SK-N-SH (cell line): ENCODE measurements around the gene SNF8. TPM values are rescaled to one million over a fixed set of nuclear protein-coding genes. Genes with fewer than 3 reads are reported as not detected.

ENCODE experiments used
- CTCF ChIA-PET: fragments of 300-600, 350-600 bp; formaldehyde crosslinking; extraction: SDS; loops from one replicate; lab custom pipeline; 2021; lab: Yijun Ruan, JAX
- POLR2A ChIA-PET: fragments of 350-600 bp; sonication (Branson Sonifier 250); formaldehyde crosslinking; extraction: SDS; loops from one replicate; lab custom pipeline; 2020; ENCODE audit warnings: antibody characterized with exemption, inconsistent platforms; lab: Yijun Ruan, JAX
- DNase-seq: peaks from one replicate; pipeline ENCODE4 v3.0.0; 2012
- H2AFZ ChIP-seq: fragments of 200-600 bp; sonication (generic); 2 replicates; pipeline ENCODE4 v1.8.1; 2016; ENCODE audit warnings: antibody characterized with exemption, mild to moderate bottlenecking, low read depth
- H3F3A ChIP-seq: fragments of 200-600 bp; sonication (generic); replicated peaks from 2 replicates; pipeline ENCODE3; 2016; ENCODE audit warnings: antibody characterized with exemption, mild to moderate bottlenecking; ENCODE audit not compliant: insufficient read depth
- H3K27ac ChIP-seq, 2 experiments: fragments of 200-500 bp in 1 of 2; fragments of 200-600 bp in 1 of 2; sonication (Bioruptor generic) in 1 of 2; sonication (generic), shearing (Covaris generic) in 1 of 2; 2 replicates each; pipeline versions ENCODE4 v1.5.1 to v1.6.1; 2014 to 2016; ENCODE audit warnings: low read depth in 2 of 2, inconsistent platforms in 1 of 2, low read length in 1 of 2, mild to moderate bottlenecking in 1 of 2, mixed read lengths in 1 of 2
- H3K27me3 ChIP-seq: fragments of 200-600 bp; sonication (generic), shearing (Covaris generic); 2 replicates; pipeline ENCODE4 v1.6.1; 2016; ENCODE audit warnings: mixed run types; ENCODE audit not compliant: insufficient read depth
- H3K36me3 ChIP-seq, 2 experiments: fragments of 200-500 bp in 1 of 2; fragments of 200-600 bp in 1 of 2; sonication (Bioruptor generic) in 1 of 2; sonication (generic) in 1 of 2; replicated peaks in 1 of 2; 2 replicates each; pipeline versions ENCODE3 to v1.5.1; 2014 to 2016; ENCODE audit warnings: low read length in 1 of 2, mild to moderate bottlenecking in 1 of 2; ENCODE audit not compliant: insufficient read depth in 2 of 2, control insufficient read depth in 1 of 2
- H3K4me1 ChIP-seq, 2 experiments: fragments of 200-500 bp in 1 of 2; fragments of 200-600 bp in 1 of 2; sonication (Bioruptor generic) in 1 of 2; sonication (generic), shearing (Covaris generic) in 1 of 2; 2 replicates each; pipeline versions ENCODE4 v1.5.1 to v1.6.1; 2014 to 2016; ENCODE audit warnings: low read depth in 1 of 2, low read length in 1 of 2, mixed run types in 1 of 2; ENCODE audit not compliant: insufficient read depth in 2 of 2, control insufficient read depth in 1 of 2
- H3K4me2 ChIP-seq: fragments of 200-600 bp; sonication (generic), shearing (Covaris generic); 2 replicates; pipeline ENCODE4 v1.6.1; 2017; ENCODE audit warnings: mixed run types
- H3K4me3 ChIP-seq, 2 experiments: fragments of 200-500 bp in 1 of 2; fragments of 200-600 bp in 1 of 2; sonication (Bioruptor generic) in 1 of 2; sonication (generic), shearing (Covaris generic) in 1 of 2; 2 replicates each; pipeline versions ENCODE4 v1.5.1 to v1.8.1; 2014 to 2016; ENCODE audit warnings: low read depth in 2 of 2, inconsistent platforms in 1 of 2, low read length in 1 of 2, mild to moderate bottlenecking in 1 of 2, mixed read lengths in 1 of 2, moderate library complexity in 1 of 2
- H3K79me2 ChIP-seq: fragments of 200-600 bp; sonication (generic); 2 replicates; pipeline ENCODE4 v1.8.1; 2017; ENCODE audit warnings: mild to moderate bottlenecking; ENCODE audit not compliant: insufficient read depth
- H3K9ac ChIP-seq: fragments of 200-600 bp; sonication (generic); 2 replicates; pipeline ENCODE4 v1.6.1; 2017; ENCODE audit warnings: mixed run types
- H3K9me2 ChIP-seq: fragments of 200-600 bp; sonication (generic); 2 replicates; pipeline ENCODE4 v1.6.1; 2017; ENCODE audit warnings: mixed run types
- H3K9me3 ChIP-seq: fragments of 200-600 bp; sonication (generic); 2 replicates; pipeline ENCODE4 v1.6.1; 2017; ENCODE audit warnings: mixed run types, mild to moderate bottlenecking, moderate library complexity
- H4K20me1 ChIP-seq: fragments of 200-600 bp; sonication (generic); 2 replicates; pipeline ENCODE4 v1.6.1; 2017; ENCODE audit warnings: mild to moderate bottlenecking, mixed run types; ENCODE audit not compliant: insufficient read depth
- EP300 ChIP-seq, 2 experiments: IDR thresholded peaks; 2 replicates each; pipeline versions ENCODE4 v1.4.0 to v1.6.1; 2012; ENCODE audit warnings: borderline replicate concordance in 1 of 2, low read depth in 1 of 2, low read length in 1 of 2
- EZH2phosphoT487 ChIP-seq: fragments of 200-600 bp; sonication (generic); IDR thresholded peaks from 2 replicates; pipeline ENCODE4 v1.6.1; 2017; ENCODE audit warnings: low read depth, mixed run types, mild to moderate bottlenecking, antibody characterized with exemption, moderate library complexity, borderline replicate concordance
- FOSL2 ChIP-seq: IDR thresholded peaks from 2 replicates; pipeline ENCODE4 v1.4.0; 2012; ENCODE audit warnings: low read depth, mild to moderate bottlenecking, moderate library complexity, borderline replicate concordance
- GATA2 ChIP-seq: sonication (generic); formaldehyde crosslinking; IDR thresholded peaks from 2 replicates; pipeline ENCODE4 v1.5.0; 2020; ENCODE audit warnings: mild to moderate bottlenecking, missing genetic modification reagents
- MAX ChIP-seq: IDR thresholded peaks from 2 replicates; pipeline ENCODE4 v1.4.0; 2012; ENCODE audit warnings: low read depth
- NFIC ChIP-seq: IDR thresholded peaks from 2 replicates; pipeline ENCODE4 v1.4.0; 2012; ENCODE audit warnings: borderline replicate concordance
- PBX3 ChIP-seq: IDR thresholded peaks from 2 replicates; pipeline ENCODE4; 2012
- POLR2AphosphoS5 ChIP-seq: IDR thresholded peaks from 2 replicates; pipeline ENCODE4 v1.6.1; 2012; ENCODE audit warnings: low read depth, low read length
- RAD21 ChIP-seq: IDR thresholded peaks from 2 replicates; pipeline ENCODE4 v1.6.1; 2012; ENCODE audit warnings: mild to moderate bottlenecking, low read length
- RXRA ChIP-seq: IDR thresholded peaks from 2 replicates; pipeline ENCODE4 v1.4.0; 2012; ENCODE audit warnings: low read depth, mild to moderate bottlenecking, borderline replicate concordance
- SMC3 ChIP-seq: IDR thresholded peaks from 2 replicates; pipeline ENCODE4 v1.6.1; 2012; ENCODE audit warnings: low read depth, low read length, improper control_type of control experiment
- TAF1 ChIP-seq: IDR thresholded peaks from 2 replicates; pipeline ENCODE4 v1.6.1; 2012; ENCODE audit warnings: low read depth, mild to moderate bottlenecking, low read length, moderate library complexity, borderline replicate concordance
- TCF12 ChIP-seq: IDR thresholded peaks from 2 replicates; pipeline ENCODE4 v1.4.0; 2012
- YY1 ChIP-seq: IDR thresholded peaks from 2 replicates; pipeline ENCODE4 v1.4.0; 2012; ENCODE audit warnings: low read depth, mild to moderate bottlenecking
- WGBS: methylation state at CpG from one replicate; pipeline ENCODE4 v1.1.6; 2017; ENCODE audit warnings: low lambda C conversion rate; 5-methylcytosine and 5-hydroxymethylcytosine counted together
- polyA plus RNA-seq, 3 experiments: library from polyadenylated mRNA; depleted of rRNA; stranded (reverse); fragments of >200 nt; gene quantifications; 2 replicates each; pipeline ENCODE4 v1.2.3, GENCODE V29; 2012
- TF ChIP-seq, protein P1 (sequence below): IDR thresholded peaks from 2 replicates; pipeline ENCODE4 v1.4.0; 2012; ENCODE audit warnings: low read depth, borderline replicate concordance

The SNF8 gene
- polyA plus RNA-seq, 1 of the 3 experiments (the other 2 are of a cell fraction), result 358 TPM

GRCh38 chr17:48970224-48970623, 25.6 kb upstream of the SNF8 start:
- ChIA-PET CTCF (interaction anchor here (0.8 to 1.6 kb wide), 4 partner anchors 9 to 156 kb away, joined by 3 to 4 read pairs (median 3); no protein-coding TSS in a partner anchor), POLR2A (no interaction called here)
- Histone ChIP-seq H3K36me3 (no peaks in the 10 kb centered on the region), H3K27me3 (no peaks in the 10 kb centered on the region), H3K9me3 (no peaks in the 10 kb centered on the region), H3K4me1 (peaks cover 0 to 22% of the 10 kb centered on the region in 2 experiments; a peak in 3 of 4 replicates), H3K4me3 (no peak overlapping the region), H3F3A (peaks cover 20% of the 10 kb centered on the region), H3K9ac (no peak overlapping the region), H4K20me1 (no peaks in the 10 kb centered on the region), H3K79me2 (no peaks in the 10 kb centered on the region), H3K27ac (no peak overlapping the region), H3K9me2 (no peaks in the 10 kb centered on the region), H3K4me2 (no peak overlapping the region), H2AFZ (no peak overlapping the region; the same call in 1 of the 2 replicates)
- TF ChIP-seq SMC3, result no peak
- no peak for TF ChIP-seq POLR2AphosphoS5
- peak; percentile 57 for TF ChIP-seq NFIC
- TF ChIP-seq GATA2 (CRISPR knock-in tag), result no peak
- TF ChIP-seq, protein P1, sequence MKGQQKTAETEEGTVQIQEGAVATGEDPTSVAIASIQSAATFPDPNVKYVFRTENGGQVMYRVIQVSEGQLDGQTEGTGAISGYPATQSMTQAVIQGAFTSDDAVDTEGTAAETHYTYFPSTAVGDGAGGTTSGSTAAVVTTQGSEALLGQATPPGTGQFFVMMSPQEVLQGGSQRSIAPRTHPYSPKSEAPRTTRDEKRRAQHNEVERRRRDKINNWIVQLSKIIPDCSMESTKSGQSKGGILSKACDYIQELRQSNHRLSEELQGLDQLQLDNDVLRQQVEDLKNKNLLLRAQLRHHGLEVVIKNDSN, result no peak
- 30% methylated on average over 4 of the region's 4 CpGs for WGBS
- peak; percentile 34 for DNase-seq

- Histone ChIP-seq H3K27ac (peak overlapping the region; percentile 36 to 70; a peak in 3 of 4 replicates), H3K9ac (peak overlapping the region; percentile 24; the same call in 1 of the 2 replicates)
- CTCF ChIA-PET, result interaction anchor here (0.8 to 2.5 kb wide), 9 partner anchors 7 to 146 kb away, joined by 3 to 7 read pairs (median 4); no protein-coding TSS in a partner anchor
These were observed 17.0 kb upstream of the SNF8 start for GRCh38 chr17:48961516-48962233.

More at GRCh38 chr17:48961516-48962233, 17.0 kb upstream of the SNF8 start:
- Histone ChIP-seq H3K36me3 (no peaks in the 10 kb centered on the region), H3K79me2 (no peaks in the 10 kb centered on the region), H3K4me1 (peaks cover 0 to 18% of the 10 kb centered on the region in 2 experiments; a peak in 2 of 4 replicates), H3K9me2 (no peaks in the 10 kb centered on the region), H3K4me3 (0 out of 4 replicates have a peak overlapping the region, but pooled peaks of 1 of the 2 experiments have one; percentile 10), H3K4me2 (peak overlapping the region; percentile 68), H2AFZ (peak overlapping the region; percentile 96), H3K27me3 (no peaks in the 10 kb centered on the region), H3F3A (peaks cover 8% of the 10 kb centered on the region), H3K9me3 (no peaks in the 10 kb centered on the region), H4K20me1 (no peaks in the 10 kb centered on the region)
- DNase-seq, result no peak
- 10% methylated on average over 10 of the region's 10 CpGs for WGBS
- POLR2A ChIA-PET, result no interaction called here
- TF ChIP-seq FOSL2, result peak; percentile 75; the same call in 1 of the 2 replicates
- no peak for TF ChIP-seq RAD21
- TF ChIP-seq YY1, result 0 out of 2 replicates have a peak, but pooled peaks have one; percentile 6
- TF ChIP-seq TCF12, result peak; percentile 46; the same call in 1 of the 2 replicates
- peak; percentile 67; the same call in 1 of the 2 replicates for TF ChIP-seq TAF1
- TF ChIP-seq POLR2AphosphoS5, result peak; percentile 63; the same call in 1 of the 2 replicates
- peak; percentile 75; the same call in 1 of the 2 replicates for TF ChIP-seq RXRA
- 0 out of 2 replicates have a peak, but pooled peaks have one; percentile 22 for TF ChIP-seq MAX
- peak in 1 of 2 experiments; percentile 38; a peak in 1 of 4 replicates for TF ChIP-seq EP300 (IDR thresholded peaks at IDR 0.05; ENCODE audit: borderline replicate concordance in 1 of 2, low read depth in 1 of 2, low read length in 1 of 2)
- no peak for TF ChIP-seq EZH2phosphoT487
- TF ChIP-seq NFIC, result peak; percentile 55; the same call in 1 of the 2 replicates
- TF ChIP-seq PBX3, result no peak
- no peak for TF ChIP-seq SMC3
